Measurements from ENCODE around the gene RNF222.

RNF222 gene

GRCh38 chr17:8426094-8426720, 28.6 kb upstream of the RNF222 start:
- no peak for DNase-seq (ENCODE audit: low read depth)
- H3K4me3 ChIP-seq (ENCODE audit: low read length) = no peak overlapping the region
- TF ChIP-seq CTCF (conservative IDR thresholded peaks at IDR 0.05; ENCODE audit: low read length) = no peak

DNA sequence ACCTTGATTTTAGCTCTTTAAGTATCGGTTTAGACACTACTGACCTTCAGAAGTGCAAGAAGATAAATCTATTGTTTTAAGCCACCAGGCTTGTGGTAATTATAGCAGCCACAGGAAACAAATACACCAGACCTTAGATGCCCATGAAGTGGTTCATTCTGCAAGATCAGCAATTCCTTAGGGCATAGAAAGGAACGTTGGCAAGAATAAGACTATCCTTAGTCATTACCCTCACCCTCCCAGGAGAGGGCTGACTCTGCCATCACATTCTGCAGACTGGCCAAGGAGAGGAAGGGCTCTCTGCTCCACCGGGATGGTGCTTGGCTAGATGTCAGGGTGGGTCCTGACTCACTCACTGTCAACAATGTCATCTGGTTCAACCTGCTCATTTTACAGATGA, 23.9 kb upstream of the RNF222 start:
- H3K4me3 ChIP-seq (ENCODE audit: low read length) = no peak overlapping the region
- peak; percentile 25 for DNase-seq (ENCODE audit: low read depth)
- no peak for TF ChIP-seq CTCF (conservative IDR thresholded peaks at IDR 0.05; ENCODE audit: low read length)

GRCh38 chr17:8420041-8420934, 22.7 kb upstream of the RNF222 start:
- DNase-seq (ENCODE audit: low read depth) = peak; percentile 53
- no peak for TF ChIP-seq CTCF (conservative IDR thresholded peaks at IDR 0.05; ENCODE audit: low read length)
- H3K4me3 ChIP-seq (ENCODE audit: low read length) = no peak overlapping the region

GRCh38 chr17:8419305-8419704, 21.7 kb upstream of the RNF222 start:
- no peak for TF ChIP-seq CTCF (conservative IDR thresholded peaks at IDR 0.05; ENCODE audit: low read length)
- no peak for DNase-seq (ENCODE audit: low read depth)
- no peak overlapping the region for H3K4me3 ChIP-seq (ENCODE audit: low read length)

DNA sequence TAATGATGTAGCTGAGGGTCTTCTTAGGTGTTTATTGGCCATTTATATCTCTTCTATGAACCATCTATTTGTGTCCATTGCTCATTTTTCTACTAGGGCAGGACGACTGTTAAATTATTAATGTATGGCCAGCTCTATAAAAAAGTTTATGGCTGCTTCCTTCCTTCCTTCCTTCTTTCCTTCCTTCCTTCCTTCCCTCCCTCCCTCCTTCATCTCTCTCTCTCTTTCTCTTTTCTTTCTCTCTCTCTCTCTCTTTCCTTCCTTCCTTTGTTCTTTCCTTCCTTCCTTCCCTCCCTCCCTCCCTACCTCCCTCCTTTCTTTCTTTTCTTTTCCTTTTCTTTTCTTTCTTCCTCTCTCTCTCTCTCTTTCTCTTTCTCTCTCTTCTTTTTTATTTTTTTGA, 20.8 kb upstream of the RNF222 start:
- no peak for DNase-seq (ENCODE audit: low read depth)
- no peak overlapping the region for H3K4me3 ChIP-seq (ENCODE audit: low read length)
- TF ChIP-seq CTCF (conservative IDR thresholded peaks at IDR 0.05; ENCODE audit: low read length) = no peak

DNA sequence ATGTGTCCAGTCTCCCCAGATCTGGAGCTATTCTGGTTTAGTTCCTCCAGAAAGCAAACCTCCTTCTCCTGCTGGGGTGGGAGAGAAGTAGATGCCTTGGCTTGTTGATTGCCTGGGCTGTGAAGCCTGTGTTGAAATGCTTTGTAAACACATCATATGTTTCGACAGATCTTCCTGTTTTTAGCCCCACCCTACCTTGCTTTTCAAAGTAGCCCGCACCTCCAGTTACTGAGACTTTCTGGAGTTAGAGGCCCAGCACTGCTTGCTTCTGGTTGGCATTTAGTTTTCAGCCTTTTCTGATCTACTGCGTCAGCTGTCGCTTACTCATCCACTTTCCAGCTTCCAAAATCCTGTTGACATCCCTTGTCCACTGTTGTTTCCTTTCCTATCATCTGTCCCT, 20.2 kb upstream of the RNF222 start:
- no peak overlapping the region for H3K4me3 ChIP-seq (ENCODE audit: low read length)
- TF ChIP-seq CTCF (conservative IDR thresholded peaks at IDR 0.05; ENCODE audit: low read length) = no peak
- no peak for DNase-seq (ENCODE audit: low read depth)

GRCh38 chr17:8413938-8414337, 16.3 kb upstream of the RNF222 start:
- DNase-seq (ENCODE audit: low read depth) = no peak
- no peak for TF ChIP-seq CTCF (conservative IDR thresholded peaks at IDR 0.05; ENCODE audit: low read length)
- H3K4me3 ChIP-seq (ENCODE audit: low read length) = no peak overlapping the region
